T-helper 22 cell (primary cell): Measurements from ENCODE around the gene CFAP157.
"Not testable (repeated sequence)": the region's sequence is repeated elsewhere in the genome, so short reads cannot be mapped to it uniquely, and the experiment has no call there.

Experiments
- DNase-seq: peaks from one replicate; pipeline ENCODE4 v3.0.0-alpha.2; 2020; ENCODE audit warnings: low read depth

CFAP157 gene

GRCh38 chr9:127735530-127736185 is 28.9 kb downstream of the CFAP157 start:
- no peak for DNase-seq

DNA sequence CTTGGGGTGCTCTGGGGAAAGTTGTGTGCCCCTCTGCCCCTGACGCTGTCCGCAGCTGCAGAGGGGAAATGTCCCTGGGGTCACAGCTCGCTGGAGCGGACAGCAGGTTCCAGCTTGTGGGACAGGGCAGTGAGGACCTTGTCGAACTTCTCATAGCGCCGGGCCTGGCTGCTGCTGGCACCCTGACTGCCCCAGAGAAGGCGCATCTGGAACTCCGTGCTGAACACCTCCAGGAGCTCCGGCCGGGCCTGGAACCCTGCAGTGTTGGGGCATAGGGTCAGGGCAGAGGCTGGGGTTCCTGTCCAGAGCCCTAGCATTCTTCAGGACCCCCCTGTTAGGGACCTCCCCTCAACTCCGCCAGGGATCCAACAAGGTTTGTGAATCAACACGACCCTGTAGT is 31.9 kb downstream of the CFAP157 start:
- no peak for DNase-seq

- no peak for DNase-seq
Observed at GRCh38 chr9:127739614-127740330, 33.0 kb downstream of the CFAP157 start.

GRCh38 chr9:127741831-127742434 is 35.1 kb downstream of the CFAP157 start:
- no peak for DNase-seq

DNA sequence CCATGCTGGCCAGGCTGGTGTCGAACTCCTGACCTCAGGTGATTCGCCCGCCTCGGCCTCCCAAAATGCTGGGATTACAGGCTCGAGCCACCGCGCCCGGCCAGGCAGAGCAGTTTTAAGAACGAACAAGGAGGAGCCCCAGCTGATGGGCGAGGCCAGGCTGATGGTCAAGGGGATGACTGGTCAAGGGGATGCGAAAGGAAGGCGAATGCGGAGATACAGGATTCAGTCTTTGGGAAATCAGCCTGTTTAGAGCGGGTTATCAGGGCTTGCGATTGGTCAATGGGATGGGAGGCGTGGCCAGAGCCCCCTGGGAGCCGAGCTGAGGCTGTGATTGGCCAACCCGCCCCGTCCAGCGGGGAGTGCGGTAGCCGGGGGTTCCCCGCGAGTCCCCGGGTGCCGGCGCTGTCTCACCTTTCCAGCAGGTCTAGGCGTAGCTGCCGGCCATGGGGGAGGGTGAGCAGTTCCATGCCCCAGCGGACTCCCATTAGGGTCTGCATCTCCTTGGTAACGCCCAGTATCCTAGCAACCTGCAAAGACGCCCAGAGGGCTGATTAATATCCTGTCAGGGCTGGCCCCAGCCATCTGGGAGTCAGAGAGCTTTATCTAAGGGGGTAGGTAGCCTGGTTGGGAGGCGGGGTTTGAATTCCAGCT is 35.8 kb downstream of the CFAP157 start:
- no peak for DNase-seq

DNA sequence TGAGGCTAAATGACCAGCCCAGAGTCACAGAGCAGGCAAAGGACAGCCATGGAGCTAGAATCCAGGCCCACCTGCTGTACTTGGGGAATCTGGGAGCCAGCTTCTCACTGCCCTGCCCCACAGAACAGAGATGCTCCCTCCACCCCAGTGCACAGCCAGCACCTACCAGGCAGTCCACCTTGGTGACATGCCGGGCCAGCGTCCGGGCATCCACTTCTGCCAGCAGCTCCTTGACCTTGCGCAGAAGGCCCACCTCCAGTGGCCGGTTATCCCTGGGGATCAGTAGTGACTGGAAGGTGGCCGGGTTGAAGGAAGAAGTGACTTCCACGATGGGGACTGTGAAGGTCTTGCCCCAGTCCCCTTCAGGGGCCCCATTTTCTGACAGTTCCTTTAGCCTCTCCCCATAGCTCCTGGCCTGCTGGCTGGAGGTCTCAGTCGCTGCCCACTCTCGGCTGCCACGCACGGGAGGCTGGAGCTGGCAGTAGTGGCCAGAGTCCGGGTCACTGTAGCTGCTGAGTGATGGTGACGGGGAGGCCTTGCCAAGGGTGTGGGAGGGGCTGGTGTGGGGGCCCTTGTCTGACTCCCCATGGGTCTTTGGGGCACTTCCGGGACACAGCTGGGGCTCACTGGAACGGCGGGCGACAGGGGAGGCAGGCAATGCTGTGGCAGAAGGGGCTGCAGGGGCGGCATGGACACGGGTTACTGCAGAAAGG is 37.8 kb downstream of the CFAP157 start:
- DNase-seq = no peak

DNA sequence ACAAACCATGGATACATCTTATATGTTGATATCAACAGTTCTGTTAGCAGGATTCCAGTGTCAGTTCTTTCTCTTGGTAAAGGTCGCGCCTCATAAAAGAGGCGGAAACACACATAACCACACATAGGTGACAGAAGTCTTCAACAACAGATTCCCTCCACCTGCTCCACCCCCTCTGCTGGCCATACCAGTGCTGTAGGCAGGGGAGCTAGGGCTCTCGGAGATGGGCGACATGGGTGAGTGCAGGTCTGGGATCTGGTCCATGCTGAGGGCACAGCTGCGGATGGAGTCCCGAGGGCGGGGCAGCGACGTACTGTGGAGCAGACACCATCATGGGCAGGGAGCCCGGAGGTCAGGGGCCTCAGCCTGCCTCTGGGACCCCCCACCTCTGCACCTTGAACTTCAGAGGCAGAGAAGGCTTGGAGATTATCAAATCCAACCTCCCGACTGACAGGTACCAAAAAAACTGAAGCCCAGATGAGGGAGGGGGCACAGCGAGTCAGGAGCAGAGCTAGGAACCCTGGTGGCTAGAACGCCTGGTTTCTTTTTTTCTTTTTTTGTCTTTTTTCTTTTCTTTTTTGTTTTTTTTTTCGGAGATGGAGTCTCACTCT is 40.3 kb downstream of the CFAP157 start:
- no peak for DNase-seq

DNA sequence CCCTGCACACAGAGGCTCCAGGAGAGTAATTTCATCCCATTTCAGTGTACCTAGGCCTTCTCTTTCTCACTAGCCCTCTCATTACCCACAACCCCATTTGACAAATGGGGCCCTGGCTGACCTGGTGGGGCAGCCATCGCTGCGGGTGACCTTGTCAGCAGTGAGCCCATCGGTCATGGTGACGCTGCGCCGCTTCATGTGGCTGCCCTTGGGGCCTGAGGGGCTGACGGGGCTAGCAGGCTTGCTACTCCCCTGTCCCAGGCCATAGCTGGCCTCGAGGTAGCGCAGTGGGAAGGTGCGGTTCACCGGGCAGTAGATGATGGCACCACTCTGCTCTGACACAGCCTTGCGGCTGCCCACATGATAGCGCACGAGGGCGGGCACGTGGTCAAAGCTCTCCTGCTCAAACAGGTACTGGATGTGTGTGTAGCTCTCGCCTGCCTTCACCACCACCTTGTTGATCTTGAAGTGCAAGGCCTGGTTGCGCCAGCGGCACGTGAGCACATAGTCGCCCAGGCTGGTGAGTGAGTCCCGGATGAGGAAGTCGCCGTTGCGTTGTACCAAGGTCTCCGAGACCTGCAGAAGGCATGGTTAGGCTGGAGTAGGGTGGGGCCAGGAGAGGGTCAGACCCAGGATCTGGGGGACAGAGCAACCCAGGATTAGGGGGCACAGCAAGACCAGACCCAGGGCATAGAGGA is 42.5 kb downstream of the CFAP157 start:
- no peak for DNase-seq

DNA sequence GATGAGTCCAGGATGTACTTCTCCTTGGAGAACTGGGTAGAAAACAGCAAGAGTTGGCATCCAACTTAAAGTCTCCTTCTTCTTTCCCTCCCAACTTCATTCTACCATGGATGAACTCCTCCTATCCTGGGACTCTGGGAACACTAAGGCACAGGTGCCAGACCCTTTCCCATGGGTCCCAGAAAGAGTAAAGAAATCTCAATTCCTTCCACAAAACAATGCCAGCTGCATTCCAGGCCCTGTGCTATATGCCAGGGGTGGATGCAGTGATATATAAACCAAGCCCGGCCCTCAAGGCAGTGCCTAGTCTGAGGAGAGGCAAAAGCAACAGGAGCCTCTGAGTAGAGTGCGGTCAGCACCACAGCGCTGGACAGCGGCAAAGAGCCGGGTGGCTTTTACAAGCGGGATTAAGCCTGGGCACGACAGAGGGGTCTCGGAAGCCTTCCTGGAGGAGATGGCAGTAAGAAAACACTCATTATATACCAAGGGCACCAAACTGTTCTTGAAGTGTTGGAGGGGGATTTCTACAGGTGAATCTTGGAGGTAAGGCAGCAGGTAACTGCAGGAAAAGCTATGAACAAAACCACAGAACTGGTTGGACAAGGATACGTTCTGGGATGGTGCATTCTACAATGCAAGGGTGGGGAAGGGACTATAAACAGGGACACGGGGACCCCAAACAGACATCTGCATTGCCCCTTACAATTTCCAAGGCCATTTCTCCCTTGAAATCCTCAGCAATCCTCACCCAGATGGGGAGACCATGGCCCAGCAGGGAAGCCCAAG is 44.7 kb downstream of the CFAP157 start:
- no peak for DNase-seq

GRCh38 chr9:127753148-127753547 is 46.4 kb downstream of the CFAP157 start:
- DNase-seq = no peak

GRCh38 chr9:127753622-127754021 is 46.8 kb downstream of the CFAP157 start:
- DNase-seq = no peak

DNA sequence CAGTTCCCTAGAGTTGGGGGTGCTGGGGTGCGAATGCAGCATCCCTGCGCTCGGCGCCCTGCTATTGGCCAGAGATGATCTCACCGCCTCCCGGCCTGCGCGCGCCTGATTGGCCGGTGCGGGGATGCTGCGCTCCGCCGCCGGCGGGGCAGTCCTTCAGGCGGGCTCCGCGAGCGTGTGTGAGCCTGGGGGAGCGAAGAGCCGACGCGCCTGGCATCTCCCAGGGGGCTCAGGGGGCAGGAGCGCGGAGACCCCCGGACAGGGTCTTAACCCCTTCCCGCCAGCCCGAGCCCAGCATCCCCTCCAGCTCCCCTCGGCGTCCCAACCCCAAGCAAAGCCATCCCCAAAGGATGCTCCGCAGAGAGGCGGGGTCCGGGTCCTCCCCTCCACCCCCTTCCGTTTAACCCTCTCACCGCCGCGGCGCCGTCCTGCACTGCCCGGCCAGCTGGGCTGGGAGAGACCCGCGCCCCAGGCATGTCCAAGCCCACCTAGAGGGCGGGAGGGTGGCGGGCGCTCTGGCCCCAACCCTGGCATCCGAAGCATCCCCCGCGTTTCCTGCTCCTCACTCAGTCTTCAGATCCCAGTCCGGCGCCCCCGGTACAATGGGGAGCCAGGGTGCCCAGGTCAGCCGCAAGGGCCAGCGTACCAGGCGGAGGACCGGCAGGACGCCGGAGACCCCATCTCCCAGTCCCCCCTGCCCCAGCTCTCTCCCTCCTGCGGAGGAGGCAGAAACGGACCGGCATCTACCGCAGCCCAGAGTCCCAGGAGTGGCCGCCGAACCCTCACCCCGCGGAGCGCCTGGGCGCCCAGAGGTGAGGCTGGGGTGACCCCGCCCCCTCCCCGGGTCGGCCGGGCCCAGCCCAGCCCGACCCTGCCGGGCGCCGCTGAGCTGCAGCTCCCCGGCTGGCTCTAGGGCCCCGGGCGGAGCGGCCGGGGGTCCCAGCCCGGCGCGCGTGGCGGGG is 47.6 kb downstream of the CFAP157 start:
- no peak for DNase-seq

- no peak for DNase-seq
Observed at GRCh38 chr9:127755061-127756060, 48.6 kb downstream of the CFAP157 start.

- DNase-seq = no peak
Observed at GRCh38 chr9:127756233-127756632, 49.4 kb downstream of the CFAP157 start.

DNA sequence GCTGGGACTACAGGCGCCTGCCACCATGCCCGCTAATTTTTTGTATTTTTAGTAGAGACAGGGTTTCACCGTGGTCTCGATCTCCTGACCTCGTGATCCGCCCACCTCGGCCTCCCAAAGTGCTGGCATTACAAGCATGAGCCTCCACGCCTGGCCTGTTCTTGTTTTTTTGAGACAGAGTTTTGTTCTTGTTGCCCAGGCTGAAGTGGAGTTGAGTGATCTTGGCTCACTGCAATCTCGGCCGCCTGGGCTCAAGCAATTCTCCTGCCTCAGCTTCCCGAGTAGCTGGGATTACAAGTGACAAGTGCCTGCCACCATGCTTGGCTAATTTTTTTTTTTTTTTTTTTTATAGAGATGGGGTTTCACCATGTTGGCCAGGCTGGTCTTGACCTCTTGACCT is 50.0 kb downstream of the CFAP157 start:
- not testable (repeated sequence) for DNase-seq

- DNase-seq = no peak
Observed at GRCh38 chr9:127758843-127759242, 52.1 kb downstream of the CFAP157 start.

DNA sequence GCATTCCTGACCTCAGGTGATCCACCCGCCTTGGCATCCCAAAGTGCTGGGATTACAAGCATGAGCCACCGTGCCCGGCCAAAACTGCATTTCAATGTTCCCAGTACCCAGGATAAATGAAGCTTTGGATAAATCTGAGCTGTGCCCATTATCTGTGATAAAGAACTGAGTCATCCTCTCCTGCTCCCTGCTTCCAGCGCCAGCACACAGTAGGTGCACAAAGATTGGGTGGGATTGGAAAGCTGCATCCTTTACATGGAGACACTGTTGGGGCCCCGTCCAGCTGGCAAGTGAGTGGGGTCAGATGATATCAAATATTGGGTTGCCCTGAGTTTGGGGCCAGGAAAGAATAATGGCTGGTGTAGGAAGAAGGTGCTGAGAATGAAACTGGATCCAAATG is 54.3 kb downstream of the CFAP157 start:
- no peak for DNase-seq

DNA sequence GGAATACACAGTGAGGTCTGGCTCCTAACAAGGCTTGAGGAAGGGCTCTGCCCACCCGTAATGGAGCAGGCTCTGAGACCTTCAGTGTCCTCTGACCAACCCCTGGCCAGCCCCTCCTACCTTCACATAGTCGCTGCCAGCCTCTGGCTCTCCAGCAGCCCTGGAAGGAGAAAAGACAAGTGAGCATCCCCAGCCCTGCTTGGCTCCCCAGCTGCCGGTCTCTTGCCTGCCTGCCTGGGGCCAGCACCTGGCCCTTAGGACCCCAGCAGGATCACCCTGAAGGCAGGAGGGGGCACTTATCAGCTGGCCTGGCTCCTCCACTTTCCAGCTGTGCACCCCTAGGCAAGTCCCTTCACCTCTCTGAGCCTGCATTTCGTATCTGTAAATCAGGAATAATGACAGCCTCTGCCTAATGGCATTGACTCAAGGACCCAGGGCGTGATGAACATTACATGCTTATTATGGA is 54.7 kb downstream of the CFAP157 start:
- no peak for DNase-seq
